DMS153 treated with DMSO at 0.1 percent for 48 hours (cell line): ENCODE measurements around the gene FAM53A.
"Not testable (repeated sequence)": the region's sequence is repeated elsewhere in the genome, so short reads cannot be mapped to it uniquely, and the experiment has no call there.

Experiments used
- DNase-seq: peaks from one replicate; lab custom pipeline; 2025; ENCODE audit not compliant: unreplicated experiment; lab: John Stamatoyannopoulos, UW

FAM53A gene

DNA sequence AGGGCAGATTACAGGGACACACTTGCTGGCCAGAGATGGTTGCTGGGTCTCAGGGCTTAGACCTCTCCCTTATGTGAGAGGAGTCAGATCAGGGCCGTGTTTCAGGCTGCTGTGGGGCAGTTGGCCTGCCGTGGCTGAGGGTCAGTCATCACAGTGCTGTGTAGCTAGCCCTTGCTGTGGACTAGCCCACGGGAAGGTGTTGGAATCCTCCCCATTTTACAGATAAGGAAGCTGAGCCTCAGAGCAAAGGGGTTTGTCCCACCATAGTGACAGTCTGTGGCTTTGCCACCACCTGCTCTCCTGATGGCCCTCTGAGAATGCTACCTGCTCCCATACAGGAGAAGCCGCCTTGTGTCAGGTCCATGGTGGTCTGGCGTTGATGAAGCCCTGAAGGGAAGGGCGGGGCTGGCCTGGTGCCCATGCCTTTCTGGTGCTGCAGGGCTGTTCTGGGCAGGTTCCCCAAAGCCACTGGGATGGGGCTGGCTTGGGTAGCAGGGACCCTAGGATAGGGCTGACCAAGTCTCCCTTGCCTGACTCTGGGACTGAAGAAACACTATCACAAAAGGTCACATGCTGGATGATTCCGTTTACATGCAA, 2.4 kb upstream of the FAM53A start:
- DNase-seq = no peak

- no peak for DNase-seq
These were observed 1.4 kb upstream of the FAM53A start for GRCh38 chr4:1685235-1686150.

DNA sequence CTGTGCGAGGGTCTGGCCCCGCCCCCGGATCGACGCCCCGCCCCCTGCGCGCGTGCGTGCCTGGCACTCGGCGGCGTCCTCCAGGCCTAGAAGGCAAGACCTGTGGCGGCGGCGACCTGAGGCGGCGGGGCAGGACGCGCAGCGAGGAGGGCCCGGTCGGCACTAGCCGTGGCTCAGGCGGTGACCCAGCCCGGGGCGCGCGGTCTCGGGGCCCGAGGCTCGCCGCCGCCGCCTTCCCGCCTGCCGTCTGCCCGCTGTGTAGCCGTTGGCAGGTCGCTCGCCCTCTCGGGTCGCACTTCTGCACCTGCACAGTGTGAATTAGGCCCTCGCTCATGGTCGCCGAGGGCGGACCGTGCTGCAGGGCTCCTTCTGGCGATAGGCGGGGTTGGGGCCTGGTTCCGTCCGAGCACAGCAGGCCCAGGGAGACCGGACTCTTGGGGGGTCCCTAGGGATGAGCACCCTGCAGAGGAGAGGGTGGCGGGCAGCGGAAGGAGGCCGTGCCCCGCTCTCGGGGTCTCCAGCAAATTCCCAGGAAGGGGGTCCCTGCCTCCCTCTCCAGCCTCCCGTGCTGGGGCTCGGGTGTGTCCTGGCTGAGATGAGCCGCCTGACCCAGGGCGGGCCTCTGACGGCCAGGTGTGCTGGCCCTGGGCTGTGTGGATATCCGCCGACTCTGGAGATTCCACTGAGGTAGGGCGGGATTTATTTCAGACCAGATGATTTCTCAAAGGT, 557 bp upstream of the FAM53A start:
- no peak for DNase-seq

DNA sequence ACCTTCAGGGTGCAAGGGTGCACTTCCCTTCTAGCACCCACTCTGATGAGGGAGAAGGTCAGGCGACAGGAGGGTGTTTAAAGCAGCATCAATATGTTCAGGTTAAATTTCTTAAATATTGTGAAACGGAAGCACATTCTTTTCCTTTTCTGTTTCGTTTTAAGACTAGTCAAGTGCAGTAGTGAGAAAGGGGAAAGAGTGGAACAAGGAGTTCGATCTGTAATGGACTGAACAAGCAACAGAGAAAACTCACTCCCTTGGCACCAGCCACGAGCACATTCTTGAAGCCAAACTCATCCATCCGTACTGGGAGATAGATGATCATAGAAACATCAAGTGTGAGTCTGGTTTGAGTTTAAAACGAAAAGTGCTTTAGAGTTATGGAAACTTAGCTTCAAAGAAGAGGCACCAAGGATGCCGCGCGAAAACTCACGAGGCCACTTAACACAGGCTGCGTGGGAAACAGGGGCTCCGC, 815 bp downstream of the FAM53A start:
- no peak for DNase-seq

- no peak for DNase-seq
These were observed 1.3 kb downstream of the FAM53A start for GRCh38 chr4:1682860-1683259.

- DNase-seq = no peak
These were observed 5.9 kb downstream of the FAM53A start for GRCh38 chr4:1678244-1678643.

DNA sequence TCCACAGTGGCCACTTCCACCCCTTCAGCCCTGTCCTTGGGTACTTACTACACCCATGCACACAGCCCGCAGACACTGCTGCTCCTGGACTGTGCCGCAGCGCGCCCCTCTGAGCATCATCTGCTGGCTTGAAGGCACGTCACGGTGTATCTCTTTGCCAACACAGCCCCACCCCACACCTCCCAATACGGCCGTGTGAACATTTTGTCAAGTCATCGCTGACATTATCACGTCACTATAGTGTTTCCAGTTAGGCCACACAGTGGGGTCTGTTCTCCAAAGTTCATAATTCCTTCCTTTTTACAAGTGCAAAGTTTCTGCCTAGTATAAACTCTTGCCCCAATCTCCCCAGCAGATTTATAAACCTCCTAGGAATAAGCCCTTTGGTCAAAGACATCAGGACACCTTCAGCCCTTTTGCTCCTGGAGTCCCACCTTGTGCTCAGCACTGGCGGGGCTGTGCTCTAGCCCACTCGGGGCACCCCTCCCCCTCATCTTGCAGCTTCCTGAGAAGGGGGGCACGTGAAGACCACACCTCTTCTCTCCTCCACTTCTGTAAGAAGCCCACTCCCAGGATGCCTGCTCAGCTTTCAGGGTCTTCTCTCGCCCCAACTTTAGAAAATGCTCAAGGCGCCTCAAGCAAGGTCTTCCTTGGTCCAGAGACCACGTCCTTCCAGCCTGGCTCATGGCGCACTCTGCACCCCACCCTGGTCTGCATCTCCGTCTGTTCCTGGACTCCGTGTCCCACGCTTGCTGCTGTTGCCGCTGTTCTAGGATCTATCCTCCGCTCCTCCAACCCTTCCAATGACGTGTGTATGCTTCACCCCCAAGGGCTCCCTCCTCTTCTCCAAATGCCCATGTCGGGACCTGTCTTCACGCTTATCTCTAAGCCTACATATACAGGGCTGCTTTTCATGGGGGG, 7.2 kb downstream of the FAM53A start:
- no peak for DNase-seq

DNA sequence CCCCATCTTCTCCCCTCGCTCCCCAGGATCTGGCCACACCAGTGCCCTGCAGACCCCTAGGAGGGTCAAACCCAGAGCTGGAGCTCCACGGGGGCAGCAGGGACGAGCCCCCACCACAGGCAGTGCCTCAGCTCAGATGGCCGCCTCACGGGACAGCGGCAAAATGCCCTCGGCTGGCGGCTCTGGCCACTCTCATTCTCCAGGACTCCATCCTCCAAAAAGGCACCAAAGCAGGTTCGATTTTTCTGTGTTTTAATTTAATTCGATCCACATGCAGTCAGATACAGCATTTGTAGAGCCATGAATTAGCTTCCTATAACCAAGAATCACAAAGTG, 8.3 kb downstream of the FAM53A start:
- no peak for DNase-seq

DNA sequence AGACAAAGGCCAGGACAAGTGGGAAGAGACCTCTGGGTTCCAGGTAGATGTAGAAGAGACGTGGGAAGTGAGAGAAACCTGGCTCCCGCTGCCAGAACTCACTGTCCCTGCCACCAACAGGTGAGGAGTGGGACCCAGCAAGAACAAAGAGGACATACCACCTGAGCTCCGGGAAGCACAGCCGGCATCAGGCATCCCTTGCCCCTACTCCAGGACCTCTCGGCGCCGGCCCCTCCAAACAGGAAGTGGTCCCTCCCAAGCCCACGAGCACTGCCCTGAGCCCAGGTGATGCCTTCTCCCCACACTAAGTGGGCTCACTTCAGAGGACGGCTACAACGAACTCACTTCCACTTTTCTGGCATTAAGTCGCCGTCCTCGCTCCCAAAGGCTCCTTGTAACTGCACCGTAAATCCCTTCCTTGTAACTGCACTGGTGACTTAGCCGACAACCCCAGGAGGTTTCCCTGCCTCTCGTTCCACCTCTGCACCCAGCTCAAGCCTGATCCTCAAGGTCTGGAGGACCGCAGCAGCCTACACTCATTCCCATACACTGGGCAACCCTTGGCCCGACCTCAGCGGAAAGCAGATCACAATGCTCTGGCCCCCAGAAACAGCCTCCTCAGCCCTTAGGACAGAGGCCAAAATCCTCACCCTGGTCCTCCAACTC, 8.8 kb downstream of the FAM53A start:
- DNase-seq = no peak

GRCh38 chr4:1674682-1675081, 9.4 kb downstream of the FAM53A start:
- no peak for DNase-seq

DNA sequence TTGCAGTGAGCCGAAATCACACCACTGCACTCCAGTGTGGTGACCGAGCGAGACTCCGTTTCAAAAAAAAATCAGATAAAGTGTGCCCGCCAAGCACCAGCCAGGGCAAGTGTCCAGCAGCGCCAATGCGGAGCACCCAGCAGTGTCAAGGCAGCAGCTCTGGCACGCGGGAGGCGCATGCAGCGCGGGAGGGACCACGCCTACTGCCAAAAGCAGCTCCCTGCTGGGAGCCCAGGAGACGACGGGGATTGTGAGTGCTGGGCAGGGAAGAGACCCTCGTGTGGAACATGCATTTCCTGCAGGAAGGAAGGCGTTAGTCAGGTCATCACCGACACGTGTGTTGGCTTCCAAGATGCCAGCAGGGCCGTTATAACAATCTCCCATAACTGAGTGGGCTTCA, 10.4 kb downstream of the FAM53A start:
- no peak for DNase-seq

- DNase-seq = not testable (repeated sequence)
These were observed 13.1 kb downstream of the FAM53A start for GRCh38 chr4:1671011-1671410.

DNA sequence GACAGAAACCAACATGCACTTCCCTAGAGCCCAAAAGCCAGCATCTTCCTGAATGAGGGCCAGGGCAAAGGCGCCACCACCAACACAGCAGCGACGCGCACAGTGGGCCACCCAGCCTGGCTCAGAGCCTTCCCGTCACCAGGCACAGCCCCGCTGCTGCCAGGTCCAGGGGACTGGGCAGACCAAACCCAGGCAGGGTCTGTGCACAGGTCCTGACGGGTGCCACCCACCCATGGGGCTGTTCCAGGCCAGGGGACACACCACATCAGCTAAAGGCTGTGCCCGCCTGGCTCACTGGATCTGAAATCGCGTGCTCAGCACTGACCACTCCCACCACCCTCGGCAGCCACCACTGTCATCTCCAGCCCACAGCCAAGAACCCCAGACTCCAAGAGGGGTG, 13.8 kb downstream of the FAM53A start:
- DNase-seq = no peak

GRCh38 chr4:1669850-1670249, 14.3 kb downstream of the FAM53A start:
- DNase-seq = no peak

DNA sequence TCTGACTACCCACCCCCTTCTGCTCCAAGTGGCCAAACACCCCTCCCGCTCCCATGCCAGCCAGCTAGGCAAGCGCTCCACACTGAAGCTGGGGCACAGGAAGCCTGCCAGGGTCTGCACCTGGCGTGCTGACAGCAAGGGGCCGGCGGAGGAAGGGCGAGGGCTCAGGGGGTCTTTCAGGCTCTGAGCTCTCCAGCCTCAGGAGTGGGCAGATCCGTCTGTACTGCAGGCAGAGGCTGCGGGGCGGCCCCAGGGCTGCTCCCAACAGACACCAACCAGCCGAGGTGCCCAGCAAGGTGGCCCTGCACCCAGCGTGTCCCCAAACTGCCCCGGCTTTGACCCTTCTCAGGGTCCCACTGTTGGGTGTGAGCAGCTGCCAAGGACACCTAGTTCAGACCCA, 14.8 kb downstream of the FAM53A start:
- DNase-seq = no peak

DNA sequence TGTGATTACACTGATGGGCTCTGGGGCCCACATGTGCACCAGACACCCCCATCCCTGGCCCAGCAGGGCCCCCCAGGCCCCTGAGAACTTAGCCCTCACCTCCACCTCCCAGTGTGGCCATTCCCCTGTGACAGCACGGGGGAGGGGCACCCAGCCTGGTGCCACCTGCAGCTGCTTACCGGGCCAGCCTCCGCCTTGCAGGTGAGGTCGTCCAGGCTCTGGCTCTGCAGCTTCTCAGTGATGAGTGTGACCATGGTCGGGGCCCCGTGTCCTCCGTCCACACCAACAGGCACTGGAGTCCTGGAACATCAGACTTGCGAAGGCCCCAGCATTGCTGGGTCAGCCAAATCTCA, 15.6 kb downstream of the FAM53A start:
- no peak for DNase-seq

- no peak for DNase-seq
These were observed 16.8 kb downstream of the FAM53A start for GRCh38 chr4:1667273-1667672.

DNA sequence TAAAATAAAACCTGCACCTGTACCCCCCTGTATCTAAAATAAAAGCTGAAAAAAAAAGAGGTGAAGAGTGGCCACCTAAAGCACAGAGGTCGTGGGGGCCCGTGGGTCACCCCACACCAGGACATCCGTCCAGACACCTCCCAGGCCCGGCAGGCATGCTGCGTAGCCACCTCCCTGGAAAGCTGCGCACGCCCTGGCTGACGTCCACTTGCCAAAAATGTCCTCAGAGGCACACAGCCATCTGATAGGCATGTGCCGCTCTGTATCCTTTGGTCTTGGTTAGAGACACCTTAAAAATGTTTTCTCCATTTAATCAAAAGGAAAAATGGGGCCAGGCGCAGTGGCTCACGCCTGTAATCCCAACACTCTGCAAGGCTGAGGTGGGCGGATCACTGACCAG, 17.7 kb downstream of the FAM53A start:
- DNase-seq = no peak

DNA sequence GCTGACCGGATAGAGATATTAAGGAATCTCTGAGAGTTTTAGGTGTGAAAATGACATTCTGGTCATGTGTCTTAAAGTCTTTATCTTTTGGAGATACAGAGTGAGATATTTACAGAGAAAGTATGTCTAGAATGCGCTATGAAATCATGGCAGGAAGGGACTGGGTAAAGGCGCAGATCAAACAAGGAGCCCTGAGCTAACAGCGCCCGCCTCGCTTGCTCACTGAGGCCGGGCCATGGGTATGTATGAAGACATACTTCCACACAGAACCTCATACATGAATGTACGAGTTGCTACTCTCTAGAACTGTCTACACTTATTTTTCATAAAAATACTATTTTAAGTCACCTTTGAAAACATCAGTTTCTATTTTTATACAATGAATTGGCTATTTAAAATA, 20.0 kb downstream of the FAM53A start:
- DNase-seq = no peak

GRCh38 chr4:1663549-1663948, 20.6 kb downstream of the FAM53A start:
- DNase-seq = no peak
